Naive thymus-derived CD4-positive, alpha-beta T cell (primary cell): ENCODE data around the gene PTPRN2. TPM values are rescaled to one million over a fixed set of nuclear protein-coding genes. Genes with fewer than 3 reads are reported as not detected.
"Not testable (repeated sequence)": the region's sequence is repeated elsewhere in the genome, so short reads cannot be mapped to it uniquely, and the experiment has no call there.

Source experiments
- ATAC-seq: fragments of 150-1000 bp; cut with Tn5 transposase; 2 replicates; pipeline ENCODE4 v1.10.0; 2021; ENCODE audit warnings: mild to moderate bottlenecking, moderate library complexity
- CTCF ChIA-PET: fragments of 350-600 bp; sonication (Branson Sonifier 250); formaldehyde crosslinking; loops from one replicate; lab custom pipeline; 2021; ENCODE audit warnings: antibody characterized with exemption; lab: Charles Lee
- POLR2A ChIA-PET: fragments of 350-600 bp; sonication (Branson Sonifier 250); formaldehyde crosslinking; loops from one replicate; lab custom pipeline; 2021; ENCODE audit warnings: antibody characterized with exemption, inconsistent platforms; lab: Charles Lee
- DNase-seq, 9 donors: peaks; one replicate each; pipeline versions ENCODE4 v3.0.0 to v3.0.0-alpha.2; 2020 to 2022; ENCODE audit warnings: mixed read lengths in 1 of 9
- H3K27ac ChIP-seq: one replicate; pipeline ENCODE4 v1.7.0; 2013; ENCODE audit warnings: mild to moderate bottlenecking, low read depth, low read length, moderate library complexity
- H3K27me3 ChIP-seq, 2 donors: one replicate each; pipeline ENCODE4 v1.7.0; 2013; ENCODE audit warnings: low read length in 2 of 2, mild to moderate bottlenecking in 2 of 2, moderate library complexity in 2 of 2; ENCODE audit not compliant: control insufficient read depth in 2 of 2, insufficient read depth in 2 of 2
- H3K36me3 ChIP-seq, 3 experiments: 1 replicate in 2 of 3; 2 replicates in 1 of 3; pipeline ENCODE4 v1.7.0; 2013; ENCODE audit warnings: low read length in 3 of 3, mild to moderate bottlenecking in 3 of 3, moderate library complexity in 1 of 3; ENCODE audit not compliant: insufficient read depth in 3 of 3, control insufficient read depth in 2 of 3
- H3K4me1 ChIP-seq, 2 donors: one replicate each; pipeline ENCODE4 v1.7.0; 2013; ENCODE audit warnings: low read length in 2 of 2, mild to moderate bottlenecking in 2 of 2, moderate library complexity in 1 of 2; ENCODE audit not compliant: control insufficient read depth in 2 of 2, insufficient read depth in 2 of 2
- H3K4me3 ChIP-seq: 2 replicates; pipeline ENCODE4 v1.7.0; 2013; ENCODE audit warnings: mild to moderate bottlenecking, low read length
- H3K9me3 ChIP-seq, 3 experiments: 1 replicate in 2 of 3; 2 replicates in 1 of 3; pipeline ENCODE4 v1.7.0; 2013; ENCODE audit warnings: low read length in 3 of 3; ENCODE audit not compliant: control insufficient read depth in 2 of 3
- H3K27ac Mint-ChIP-seq, 9 donors: one replicate each; pipeline ENCODE4 v1.8.0; 2020 to 2022; ENCODE audit warnings: mixed read lengths in 9 of 9, mild to moderate bottlenecking in 8 of 9, moderate library complexity in 5 of 9, inconsistent platforms in 2 of 9
- H3K27me3 Mint-ChIP-seq, 5 donors: one replicate each; pipeline ENCODE4 v1.8.0; 2021 to 2022; ENCODE audit warnings: mixed read lengths in 5 of 5, mild to moderate bottlenecking in 1 of 5
- H3K36me3 Mint-ChIP-seq, 5 donors: one replicate each; pipeline ENCODE4 v1.8.0; 2020 to 2022; ENCODE audit warnings: mixed read lengths in 5 of 5, mild to moderate bottlenecking in 3 of 5, inconsistent platforms in 1 of 5
- H3K4me1 Mint-ChIP-seq, 7 donors: one replicate each; pipeline ENCODE4 v1.8.0; 2020 to 2022; ENCODE audit warnings: mixed read lengths in 7 of 7, mild to moderate bottlenecking in 3 of 7, inconsistent platforms in 1 of 7
- H3K4me3 Mint-ChIP-seq, 10 donors: one replicate each; pipeline ENCODE4 v1.8.0; 2020 to 2022; ENCODE audit warnings: mild to moderate bottlenecking in 10 of 10, mixed read lengths in 10 of 10, moderate library complexity in 6 of 10, inconsistent platforms in 2 of 10
- H3K9me3 Mint-ChIP-seq, 11 donors: one replicate each; pipeline ENCODE4 v1.8.0; 2020 to 2022; ENCODE audit warnings: mixed read lengths in 11 of 11, mild to moderate bottlenecking in 4 of 11, inconsistent platforms in 1 of 11, moderate library complexity in 1 of 11
- intact Hi-C, 2 donors: fragments of 100-400 bp; cut with micrococcal nuclease; formaldehyde crosslinking; loops; one replicate each; pipeline ENCODE4 v1.15.1; 2023
- polyA plus RNA-seq, 2 donors: library from polyadenylated mRNA; unstranded; fragments of 300-500 nt; fragmentation: Illumina TruSeq; gene quantifications; one replicate each; pipeline ENCODE4 v1.2.3, GENCODE V29; 2021
- total RNA-seq, 6 experiments: library from RNA in 5 of 6; stranded (reverse) in 5 of 6; gene quantifications; 1 replicate in 5 of 6; 2 replicates in 1 of 6; pipeline ENCODE4 v1.2.3 and lab custom pipeline; 2021 to 2026

PTPRN2 gene
- total and polyA plus RNA-seq, 7 experiments from 2014 or later = 0.58 to 2.3 (median 1.4) TPM

- peaks cover 0 to 34% (median 13%) of the 10 kb centered on the region in 5 donors for H3K27me3 Mint-ChIP-seq
- Histone ChIP-seq H3K4me3 (no peak overlapping the region), H3K27me3 (no peaks in the 10 kb centered on the region), H3K4me1 (no peaks in the 10 kb centered on the region), H3K36me3 (no peaks in the 10 kb centered on the region), H3K27ac (no peak overlapping the region), H3K9me3 (peaks cover 0 to 17% (median 0%) of the 10 kb centered on the region in 3 experiments)
- H3K4me1 Mint-ChIP-seq = peaks cover 0 to 6% (median 0%) of the 10 kb centered on the region in 7 donors
- ChIA-PET POLR2A (no interaction called here), CTCF (no interaction called here)
- ATAC-seq (no peak), DNase-seq (no peak)
- peaks cover 0 to 49% (median 26%) of the 10 kb centered on the region in 11 donors for H3K9me3 Mint-ChIP-seq
- no peak overlapping the region for H3K27ac Mint-ChIP-seq
- H3K36me3 Mint-ChIP-seq = peaks cover 0 to 19% (median 5%) of the 10 kb centered on the region in 5 donors
- H3K4me3 Mint-ChIP-seq = no peak overlapping the region
- intact Hi-C loops = no loop called here
These were observed 74.8 kb downstream of the PTPRN2 start for GRCh38 chr7:158512869-158513268.

- DNase-seq = no peak
- no peak for ATAC-seq
- no peak overlapping the region for H3K27ac Mint-ChIP-seq
- intact Hi-C loops = no loop called here
- H3K9me3 ChIP-seq = peaks cover 0 to 17% (median 0%) of the 10 kb centered on the region in 3 experiments
- peaks cover 0 to 55% (median 26%) of the 10 kb centered on the region in 11 donors for H3K9me3 Mint-ChIP-seq
- peaks cover 0 to 22% (median 5%) of the 10 kb centered on the region in 5 donors for H3K36me3 Mint-ChIP-seq
- H3K27me3 Mint-ChIP-seq = peaks cover 0 to 34% (median 16%) of the 10 kb centered on the region in 5 donors
- CTCF ChIA-PET = no interaction called here
- peaks cover 0 to 6% (median 0%) of the 10 kb centered on the region in 7 donors for H3K4me1 Mint-ChIP-seq
- H3K4me1 ChIP-seq = no peaks in the 10 kb centered on the region
- no peaks in the 10 kb centered on the region for H3K27me3 ChIP-seq
- H3K4me3 Mint-ChIP-seq = no peak overlapping the region
- H3K27ac ChIP-seq = no peak overlapping the region
- no peak overlapping the region for H3K4me3 ChIP-seq
- no peaks in the 10 kb centered on the region for H3K36me3 ChIP-seq
- POLR2A ChIA-PET = no interaction called here
These were observed 75.6 kb downstream of the PTPRN2 start for GRCh38 chr7:158512042-158512441.

- H3K27ac Mint-ChIP-seq = peak overlapping the region in 1 of 9 donors; percentile 25
- H3K27me3 Mint-ChIP-seq = peaks cover 0 to 31% (median 26%) of the 10 kb centered on the region in 5 donors
- H3K9me3 ChIP-seq = peaks cover 0 to 24% (median 0%) of the 10 kb centered on the region in 3 experiments
- no peak overlapping the region for H3K4me3 ChIP-seq
- ATAC-seq (no peak), DNase-seq (no peak)
- H3K4me1 ChIP-seq = no peaks in the 10 kb centered on the region
- no peak overlapping the region for H3K27ac ChIP-seq
- H3K4me3 Mint-ChIP-seq = no peak overlapping the region
- no peaks in the 10 kb centered on the region for H3K36me3 ChIP-seq
- no peaks in the 10 kb centered on the region for H3K27me3 ChIP-seq
- peaks cover 0 to 25% (median 5%) of the 10 kb centered on the region in 5 donors for H3K36me3 Mint-ChIP-seq
- H3K4me1 Mint-ChIP-seq = peaks cover 0 to 5% (median 0%) of the 10 kb centered on the region in 7 donors
- intact Hi-C loops = no loop called here
- ChIA-PET POLR2A (no interaction called here), CTCF (no interaction called here)
- peaks cover 7 to 77% (median 26%) of the 10 kb centered on the region in 11 donors for H3K9me3 Mint-ChIP-seq
These were observed 78.7 kb downstream of the PTPRN2 start for GRCh38 chr7:158508802-158509385.

GRCh38 chr7:158508321-158508720, 79.3 kb downstream of the PTPRN2 start:
- H3K27me3 ChIP-seq, H3K27ac Mint-ChIP-seq, ATAC-seq, POLR2A ChIA-PET, H3K4me1 ChIP-seq, H3K4me3 Mint-ChIP-seq, DNase-seq, H3K4me3 ChIP-seq, H3K4me1 Mint-ChIP-seq, H3K27ac ChIP-seq, H3K36me3 ChIP-seq, intact Hi-C loops, CTCF ChIA-PET: not testable (repeated sequence)
- Mint-ChIP-seq H3K9me3 (peaks cover 7 to 74% (median 26%) of the 10 kb centered on the region in 11 donors), H3K36me3 (peaks cover 0 to 25% (median 5%) of the 10 kb centered on the region in 5 donors), H3K27me3 (peaks cover 0 to 33% (median 27%) of the 10 kb centered on the region in 5 donors)
- H3K9me3 ChIP-seq = peaks cover 0 to 24% (median 0%) of the 10 kb centered on the region in 3 experiments

GRCh38 chr7:158507917-158508316, 79.7 kb downstream of the PTPRN2 start:
- H3K27me3 ChIP-seq = no peaks in the 10 kb centered on the region

GRCh38 chr7:158507175-158507574, 80.4 kb downstream of the PTPRN2 start:
- CTCF ChIA-PET, H3K27me3 ChIP-seq, intact Hi-C loops, H3K27ac Mint-ChIP-seq, H3K4me3 Mint-ChIP-seq, DNase-seq, ATAC-seq, H3K27ac ChIP-seq, POLR2A ChIA-PET, H3K36me3 ChIP-seq, H3K4me1 Mint-ChIP-seq, H3K4me1 ChIP-seq, H3K4me3 ChIP-seq: not testable (repeated sequence)
- peaks cover 7 to 63% (median 21%) of the 10 kb centered on the region in 11 donors for H3K9me3 Mint-ChIP-seq
- H3K36me3 Mint-ChIP-seq = peaks cover 0 to 21% (median 5%) of the 10 kb centered on the region in 5 donors
- peaks cover 0 to 16% (median 0%) of the 10 kb centered on the region in 3 experiments for H3K9me3 ChIP-seq
- peaks cover 0 to 36% (median 30%) of the 10 kb centered on the region in 5 donors for H3K27me3 Mint-ChIP-seq

More at GRCh38 chr7:158507917-158508316, 79.7 kb downstream of the PTPRN2 start:
- intact Hi-C loops = no loop called here
- POLR2A ChIA-PET = no interaction called here
- Histone ChIP-seq H3K4me1 (no peaks in the 10 kb centered on the region), H3K9me3 (peaks cover 0 to 24% (median 0%) of the 10 kb centered on the region in 3 experiments), H3K4me3 (no peak overlapping the region), H3K27ac (no peak overlapping the region), H3K36me3 (no peaks in the 10 kb centered on the region)
- Mint-ChIP-seq H3K27ac (no peak overlapping the region), H3K9me3 (peaks cover 7 to 71% (median 26%) of the 10 kb centered on the region in 11 donors), H3K36me3 (peaks cover 0 to 25% (median 5%) of the 10 kb centered on the region in 5 donors), H3K4me3 (peak overlapping the region in 1 of 10 donors; percentile 43), H3K4me1 (peaks cover 0 to 5% (median 0%) of the 10 kb centered on the region in 7 donors), H3K27me3 (peaks cover 0 to 36% (median 30%) of the 10 kb centered on the region in 5 donors)
- no peak for ATAC-seq
- CTCF ChIA-PET = no interaction called here
- DNase-seq = no peak
